GM19438 (cell line): ENCODE data around the gene NFATC1.

ENCODE experiments used
- ATAC-seq: cut with Tn5 transposase; IDR thresholded peaks from one replicate; pipeline ENCODE4 v1.9.1; 2021; ENCODE audit warnings: low read depth; ENCODE audit not compliant: unreplicated experiment

Gene NFATC1

GRCh38 chr18:79558196-79558932 lies 162.6 kb downstream of the NFATC1 start:
- no peak for ATAC-seq

- ATAC-seq = no peak
Observed at GRCh38 chr18:79558933-79559416, 163.2 kb downstream of the NFATC1 start.

GRCh38 chr18:79559436-79559835 lies 163.7 kb downstream of the NFATC1 start:
- no peak for ATAC-seq

- ATAC-seq = no peak
Observed at GRCh38 chr18:79560042-79560860, 164.5 kb downstream of the NFATC1 start.

- no peak for ATAC-seq
Observed at GRCh38 chr18:79560861-79561210, 165.1 kb downstream of the NFATC1 start.

- no peak for ATAC-seq
Observed at GRCh38 chr18:79563949-79564348, 168.2 kb downstream of the NFATC1 start.

- ATAC-seq = no peak
Observed at GRCh38 chr18:79564441-79564840, 168.7 kb downstream of the NFATC1 start.

- no peak for ATAC-seq
Observed at GRCh38 chr18:79566771-79567431, 171.2 kb downstream of the NFATC1 start.

GRCh38 chr18:79567481-79568147 lies 171.9 kb downstream of the NFATC1 start:
- ATAC-seq = no peak

GRCh38 chr18:79568543-79569205 lies 172.9 kb downstream of the NFATC1 start:
- no peak for ATAC-seq

- ATAC-seq = no peak
Observed at GRCh38 chr18:79569720-79570119, 174.0 kb downstream of the NFATC1 start.

GRCh38 chr18:79570266-79571201 lies 174.8 kb downstream of the NFATC1 start:
- ATAC-seq = no peak

- no peak for ATAC-seq
Observed at GRCh38 chr18:79571211-79572092, 175.7 kb downstream of the NFATC1 start.

GRCh38 chr18:79572093-79572780 lies 176.5 kb downstream of the NFATC1 start:
- ATAC-seq = no peak

- no peak for ATAC-seq
Observed at GRCh38 chr18:79572848-79573451, 177.2 kb downstream of the NFATC1 start.

- no peak for ATAC-seq
Observed at GRCh38 chr18:79573921-79574491, 178.3 kb downstream of the NFATC1 start.
